IMR-90 (cell line): ENCODE results near the gene FCHO1.
A peak's percentile ranks its signal among the peaks of the same experiment; 100 is the strongest.

Experiments
- CEBPB ChIP-seq: IDR thresholded peaks from 2 replicates; pipeline ENCODE4 v1.6.1; 2012; ENCODE audit warnings: low read depth, low read length, improper control_type of control experiment
- CTCF ChIP-seq: conservative IDR thresholded peaks from 2 replicates; pipeline ENCODE4 v1.5.1; 2012; ENCODE audit warnings: mild to moderate bottlenecking, low read depth, low read length, improper control_type of control experiment
- FOS ChIP-seq: fragments of 150-350 bp; IDR thresholded peaks from 2 replicates; pipeline ENCODE4 v1.6.1; 2016; ENCODE audit warnings: low read depth, low read length
- MAFK ChIP-seq: IDR thresholded peaks from 2 replicates; pipeline ENCODE4 v1.6.1; 2012; ENCODE audit warnings: low read depth, low read length, improper control_type of control experiment
- MXI1 ChIP-seq: IDR thresholded peaks from 2 replicates; pipeline ENCODE4 v1.6.1; 2012; ENCODE audit warnings: low read depth, mild to moderate bottlenecking, low read length, moderate library complexity, borderline replicate concordance
- POLR2A ChIP-seq: IDR thresholded peaks from 2 replicates; pipeline ENCODE4 v1.6.1; 2012; ENCODE audit warnings: mild to moderate bottlenecking, low read depth, low read length
- RAD21 ChIP-seq: IDR thresholded peaks from 2 replicates; pipeline ENCODE4 v1.6.1; 2012; ENCODE audit warnings: low read length, improper control_type of control experiment
- RCOR1 ChIP-seq: IDR thresholded peaks from 2 replicates; pipeline ENCODE4 v1.6.1; 2012; ENCODE audit warnings: mild to moderate bottlenecking, low read length, improper control_type of control experiment; ENCODE audit not compliant: insufficient replicate concordance
- RFX5 ChIP-seq: IDR thresholded peaks from 2 replicates; pipeline ENCODE4 v1.8.0; 2012; ENCODE audit warnings: low read depth, mild to moderate bottlenecking, low read length, moderate library complexity
- SMC3 ChIP-seq: fragments of 150-350 bp; IDR thresholded peaks from 2 replicates; pipeline ENCODE4 v1.6.1; 2016; ENCODE audit warnings: low read depth, mild to moderate bottlenecking, antibody characterized with exemption, low read length, moderate library complexity
- USF2 ChIP-seq: fragments of 150-350 bp; IDR thresholded peaks from 2 replicates; pipeline ENCODE4 v1.6.1; 2017; ENCODE audit warnings: mild to moderate bottlenecking, antibody characterized with exemption, low read length, low read depth

- TF ChIP-seq CTCF (no peak), POLR2A (no peak), CEBPB (0 out of 2 replicates have a peak, but pooled peaks have one; percentile 6), MXI1 (no peak), RCOR1 (no peak), USF2 (no peak), FOS (no peak), MAFK (no peak), RAD21 (no peak), SMC3 (no peak), RFX5 (no peak)
Measured at GRCh38 chr19:17747205-17748098, 3.8 kb upstream of the FCHO1 start.
